ENCODE measurements around the gene TFAP2E. TPM values are rescaled to one million over a fixed set of nuclear protein-coding genes. Genes with fewer than 3 reads are reported as not detected.

TFAP2E gene
- total and polyA plus RNA-seq, 9 donors: 0.24 to 1.6 (median 1.1) TPM

DNA sequence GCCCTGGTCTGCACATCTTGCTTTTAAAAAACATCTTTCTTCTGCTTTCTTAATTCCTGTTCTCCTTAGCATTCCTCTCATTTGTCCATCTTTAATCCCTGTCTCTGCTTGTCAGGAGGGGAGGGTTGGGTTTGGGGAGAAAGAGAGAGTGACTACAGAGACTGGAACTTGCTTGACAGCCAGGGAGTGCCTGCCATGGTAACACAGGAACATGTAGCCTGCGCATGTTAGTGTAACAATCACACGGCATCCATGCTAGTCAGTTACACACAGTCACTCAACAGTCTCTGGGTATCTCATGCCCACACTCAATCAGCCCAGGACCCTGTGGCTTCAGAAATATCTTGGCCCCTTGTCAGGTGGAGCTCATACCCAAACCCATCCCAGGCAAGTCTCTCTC lies 818 bp upstream of the TFAP2E start:
- TF ChIP-seq POLR2A (IDR thresholded peaks at IDR 0.05) (no peak), EP300 (IDR thresholded peaks at IDR 0.05) (no peak)
- TF ChIP-seq, protein P1, sequence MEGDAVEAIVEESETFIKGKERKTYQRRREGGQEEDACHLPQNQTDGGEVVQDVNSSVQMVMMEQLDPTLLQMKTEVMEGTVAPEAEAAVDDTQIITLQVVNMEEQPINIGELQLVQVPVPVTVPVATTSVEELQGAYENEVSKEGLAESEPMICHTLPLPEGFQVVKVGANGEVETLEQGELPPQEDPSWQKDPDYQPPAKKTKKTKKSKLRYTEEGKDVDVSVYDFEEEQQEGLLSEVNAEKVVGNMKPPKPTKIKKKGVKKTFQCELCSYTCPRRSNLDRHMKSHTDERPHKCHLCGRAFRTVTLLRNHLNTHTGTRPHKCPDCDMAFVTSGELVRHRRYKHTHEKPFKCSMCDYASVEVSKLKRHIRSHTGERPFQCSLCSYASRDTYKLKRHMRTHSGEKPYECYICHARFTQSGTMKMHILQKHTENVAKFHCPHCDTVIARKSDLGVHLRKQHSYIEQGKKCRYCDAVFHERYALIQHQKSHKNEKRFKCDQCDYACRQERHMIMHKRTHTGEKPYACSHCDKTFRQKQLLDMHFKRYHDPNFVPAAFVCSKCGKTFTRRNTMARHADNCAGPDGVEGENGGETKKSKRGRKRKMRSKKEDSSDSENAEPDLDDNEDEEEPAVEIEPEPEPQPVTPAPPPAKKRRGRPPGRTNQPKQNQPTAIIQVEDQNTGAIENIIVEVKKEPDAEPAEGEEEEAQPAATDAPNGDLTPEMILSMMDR (IDR thresholded peaks at IDR 0.05): no peak
- Histone ChIP-seq H3K27me3 (no peaks in the 10 kb centered on the region), H3K4me3 (no peak overlapping the region), H3K4me1 (ENCODE audit: insufficient read depth) (peaks cover 7% of the 10 kb centered on the region), H3K36me3 (no peaks in the 10 kb centered on the region), H3K27ac (no peak overlapping the region), H3K9me3 (no peaks in the 10 kb centered on the region)
- 88 to 97% (median 95%) methylated on average over 2 of the region's 2 CpGs for WGBS, 3 donors
- intact Hi-C loops (cut with DNase I): loop anchor here in 1 of 4 donors (5.0 kb wide), 1 partner anchor 155 kb away; no protein-coding TSS in a partner anchor
- DNase-seq: no peak

DNA sequence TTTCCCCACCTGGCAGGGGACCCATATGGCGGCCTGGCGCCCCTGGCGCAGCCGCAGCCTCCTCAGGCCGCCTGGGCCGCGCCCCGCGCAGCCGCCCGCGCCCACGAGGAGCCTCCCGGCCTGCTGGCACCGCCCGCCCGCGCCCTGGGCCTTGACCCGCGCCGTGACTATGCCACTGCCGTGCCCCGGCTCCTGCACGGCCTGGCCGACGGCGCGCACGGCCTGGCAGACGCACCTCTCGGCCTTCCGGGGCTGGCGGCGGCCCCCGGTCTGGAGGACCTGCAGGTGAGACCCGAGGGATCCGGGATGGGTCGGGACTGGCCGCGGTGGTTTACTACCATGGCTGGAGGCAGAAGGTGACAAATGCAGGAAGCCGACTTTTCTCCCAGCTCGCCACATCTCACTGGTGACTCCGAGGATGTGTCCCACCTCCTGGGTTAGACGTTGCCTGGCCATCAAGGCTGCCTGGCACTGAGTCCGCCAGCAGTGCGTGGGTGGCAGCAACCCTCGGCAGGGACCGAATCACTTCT lies 1.1 kb downstream of the TFAP2E start:
- Histone ChIP-seq H3K4me3 (no peak overlapping the region), H3K27me3 (no peaks in the 10 kb centered on the region), H3K27ac (no peak overlapping the region), H3K4me1 (ENCODE audit: insufficient read depth) (peaks cover 7% of the 10 kb centered on the region), H3K9me3 (no peaks in the 10 kb centered on the region), H3K36me3 (no peaks in the 10 kb centered on the region)
- DNase-seq: no peak
- intact Hi-C loops (cut with DNase I): loop anchor here in 1 of 4 donors (5.0 kb wide), 1 partner anchor 153 kb away; no protein-coding TSS in a partner anchor
- 61 to 83% (median 80%) methylated on average over 47 to 48 of the region's 48 CpGs for WGBS, 3 donors
- TF ChIP-seq, protein P1 (IDR thresholded peaks at IDR 0.05): no peak

DNA sequence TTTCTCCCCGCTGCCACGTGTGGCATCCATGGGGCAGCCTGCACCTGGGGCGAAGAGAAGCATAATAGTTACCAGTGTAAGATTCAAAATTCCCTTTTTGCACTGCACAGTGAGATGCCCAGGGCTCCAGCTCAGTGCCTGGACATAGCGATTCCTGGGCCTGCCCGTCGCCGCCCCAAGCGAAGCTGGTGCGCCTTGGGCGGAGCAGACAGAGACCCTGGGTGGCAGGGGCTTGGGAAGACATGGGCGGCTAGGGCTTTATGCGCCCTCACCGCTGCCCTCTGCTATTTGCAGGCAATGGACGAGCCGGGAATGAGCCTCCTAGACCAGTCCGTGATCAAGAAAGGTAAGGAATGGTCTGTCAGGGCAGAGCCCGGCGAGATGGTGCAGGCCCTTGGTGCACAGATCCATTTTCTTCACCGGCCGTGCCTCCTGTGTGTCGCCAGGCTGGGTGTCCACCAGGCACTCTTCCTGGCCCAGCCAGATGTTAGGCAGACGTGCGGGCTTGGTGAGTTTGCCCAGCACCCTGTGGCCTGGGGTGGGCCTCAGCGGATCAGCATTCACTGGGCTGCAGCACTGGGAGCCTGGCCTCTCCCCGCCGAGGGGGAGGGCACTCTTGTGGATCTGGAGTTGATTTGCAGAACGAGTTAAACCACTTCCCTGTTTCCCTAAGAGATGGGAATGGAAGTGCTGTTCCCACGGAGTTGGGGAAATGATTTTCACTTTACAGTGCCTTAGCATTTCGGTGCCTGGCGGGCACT lies 1.7 kb downstream of the TFAP2E start:
- no peaks in the 10 kb centered on the region for H3K36me3 ChIP-seq
- H3K27ac ChIP-seq: no peak overlapping the region
- H3K4me1 ChIP-seq (ENCODE audit: insufficient read depth): peaks cover 7% of the 10 kb centered on the region
- H3K4me3 ChIP-seq: no peak overlapping the region
- WGBS, 3 donors: 91 to 93% (median 93%) methylated on average over 30 of the region's 30 CpGs
- no peak for DNase-seq
- H3K27me3 ChIP-seq: no peaks in the 10 kb centered on the region
- TF ChIP-seq, protein P1 (IDR thresholded peaks at IDR 0.05): no peak
- no peak for TF ChIP-seq EP300 (IDR thresholded peaks at IDR 0.05)
- TF ChIP-seq POLR2A (IDR thresholded peaks at IDR 0.05): no peak
- H3K9me3 ChIP-seq: no peaks in the 10 kb centered on the region
- intact Hi-C loops (cut with DNase I): loop anchor here in 1 of 4 donors (5.0 kb wide), 1 partner anchor 152 kb away; no protein-coding TSS in a partner anchor

- TF ChIP-seq EP300 (IDR thresholded peaks at IDR 0.05) (no peak), POLR2A (IDR thresholded peaks at IDR 0.05) (no peak)
- Histone ChIP-seq H3K27ac (no peak overlapping the region), H3K36me3 (no peaks in the 10 kb centered on the region), H3K9me3 (no peaks in the 10 kb centered on the region), H3K4me3 (no peak overlapping the region), H3K27me3 (no peaks in the 10 kb centered on the region), H3K4me1 (ENCODE audit: insufficient read depth) (peaks cover 7% of the 10 kb centered on the region)
- 93 to 95% (median 95%) methylated on average over 5 of the region's 5 CpGs for WGBS, 3 donors
- DNase-seq: no peak
- intact Hi-C loops (cut with DNase I): no loop called here
Observed at GRCh38 chr1:35575416-35575958, 2.4 kb downstream of the TFAP2E start.

Data from ovary (tissue), 9 donors.